GM18507 (cell line): Measurements from ENCODE around the gene GSTA4.

ENCODE experiments used
- DNase-seq: peaks from one replicate; pipeline ENCODE4 v3.0.0; 2011; ENCODE audit warnings: low read depth; ENCODE audit not compliant: insufficient read length; ENCODE audit errors: extremely low spot score
- FAIRE-seq: peaks from 2 replicates; lab custom pipeline; 2011; peaks lifted over from hg19 to GRCh38; lab: Jason Lieb, UNC

Gene GSTA4, protein sequence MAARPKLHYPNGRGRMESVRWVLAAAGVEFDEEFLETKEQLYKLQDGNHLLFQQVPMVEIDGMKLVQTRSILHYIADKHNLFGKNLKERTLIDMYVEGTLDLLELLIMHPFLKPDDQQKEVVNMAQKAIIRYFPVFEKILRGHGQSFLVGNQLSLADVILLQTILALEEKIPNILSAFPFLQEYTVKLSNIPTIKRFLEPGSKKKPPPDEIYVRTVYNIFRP

DNA sequence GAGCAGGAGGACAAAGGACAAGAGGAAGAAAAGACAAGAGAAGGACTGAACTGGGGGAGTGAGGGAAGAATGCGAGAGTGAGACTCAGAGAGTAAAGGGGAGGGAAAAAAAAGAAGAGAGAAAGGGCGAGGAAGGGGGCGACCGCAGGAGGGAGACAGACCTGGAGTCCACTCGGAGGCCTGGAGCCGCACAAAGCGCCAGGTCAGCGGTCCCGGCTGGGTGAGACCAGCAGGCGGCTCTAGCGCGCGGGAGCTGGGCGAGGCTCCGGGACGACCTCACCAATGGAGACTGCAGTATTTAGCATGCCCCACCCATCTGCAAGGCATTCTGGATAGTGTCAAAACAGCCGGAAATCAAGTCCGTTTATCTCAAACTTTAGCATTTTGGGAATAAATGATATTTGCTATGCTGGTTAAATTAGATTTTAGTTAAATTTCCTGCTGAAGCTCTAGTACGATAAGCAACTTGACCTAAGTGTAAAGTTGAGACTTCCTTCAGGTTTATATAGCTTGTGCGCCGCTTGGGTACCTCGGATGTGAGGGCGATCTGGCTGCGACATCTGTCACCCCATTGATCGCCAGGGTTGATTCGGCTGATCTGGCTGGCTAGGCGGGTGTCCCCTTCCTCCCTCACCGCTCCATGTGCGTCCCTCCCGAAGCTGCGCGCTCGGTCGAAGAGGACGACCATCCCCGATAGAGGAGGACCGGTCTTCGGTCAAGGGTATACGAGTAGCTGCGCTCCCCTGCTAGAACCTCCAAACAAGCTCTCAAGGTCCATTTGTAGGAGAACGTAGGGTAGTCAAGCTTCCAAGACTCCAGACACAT, at the start of gene GSTA4:
Gene GSTA4, minus strand, starts transcription at position 196 of the 824 bp plus-strand sequence. CDS start 1,041 bp downstream, outside the sequence.
- DNase-seq, result peak; percentile 93
- FAIRE-seq, result peak; percentile 91

DNA sequence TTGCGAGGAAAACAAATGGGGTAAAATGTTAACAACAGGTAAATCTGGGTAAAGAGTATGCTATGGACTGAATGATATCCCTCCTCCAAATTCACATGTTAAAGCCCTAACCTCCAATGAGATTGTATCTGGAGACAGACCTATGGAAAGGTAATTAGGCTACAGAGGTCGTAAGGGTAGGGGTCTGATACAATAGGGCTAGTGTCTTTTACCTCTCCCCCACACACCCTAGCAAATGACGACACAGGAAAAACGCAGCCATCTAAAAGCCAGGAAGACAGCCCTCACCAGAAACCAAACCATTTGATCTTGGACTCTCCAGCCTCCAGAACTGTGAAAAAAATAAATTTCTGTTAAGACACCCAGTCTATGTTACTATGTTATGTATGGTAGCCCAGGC, 49.5 kb upstream of the GSTA4 start:
- FAIRE-seq, result no peak
- DNase-seq, result no peak

DNA sequence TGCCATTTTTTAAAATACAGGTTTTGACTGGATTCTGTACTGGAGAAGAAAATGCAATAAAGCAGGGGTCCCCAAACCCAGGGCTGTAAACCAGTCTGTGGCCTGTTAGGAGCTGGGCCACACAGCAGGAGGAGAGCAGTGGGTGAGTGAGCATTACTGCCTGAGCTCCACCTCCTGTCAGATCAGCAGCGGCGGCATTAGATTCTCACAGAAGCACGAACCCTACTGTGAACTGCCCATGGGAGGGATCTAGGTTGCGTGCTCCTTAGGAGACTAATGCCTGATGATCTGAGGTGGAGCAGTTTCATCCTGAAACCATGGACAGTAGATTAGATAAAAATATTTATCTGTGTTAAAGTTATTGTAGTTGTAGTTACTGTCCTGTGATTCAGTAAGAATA, 49.0 kb upstream of the GSTA4 start:
- no peak for FAIRE-seq
- DNase-seq, result no peak

DNA sequence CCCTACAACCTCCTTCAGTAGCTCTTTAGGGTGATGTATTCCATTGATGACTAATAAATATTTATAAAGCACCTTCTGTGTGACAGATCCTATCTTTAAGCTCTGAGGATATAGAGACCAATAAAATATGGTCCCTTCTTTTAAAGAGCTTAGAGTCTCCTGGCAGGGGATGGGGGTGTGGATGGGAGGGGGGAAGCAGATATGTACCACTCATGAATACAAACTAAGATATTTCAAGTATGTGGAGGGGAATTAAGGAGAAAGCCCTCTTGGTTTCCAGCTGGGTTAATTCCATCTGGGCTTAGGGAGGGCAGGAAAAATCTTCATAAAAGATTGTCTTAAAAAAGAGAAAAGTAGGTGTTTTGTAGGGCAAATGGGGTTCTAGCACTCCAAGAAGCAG, 48.5 kb upstream of the GSTA4 start:
- no peak for FAIRE-seq
- no peak for DNase-seq

DNA sequence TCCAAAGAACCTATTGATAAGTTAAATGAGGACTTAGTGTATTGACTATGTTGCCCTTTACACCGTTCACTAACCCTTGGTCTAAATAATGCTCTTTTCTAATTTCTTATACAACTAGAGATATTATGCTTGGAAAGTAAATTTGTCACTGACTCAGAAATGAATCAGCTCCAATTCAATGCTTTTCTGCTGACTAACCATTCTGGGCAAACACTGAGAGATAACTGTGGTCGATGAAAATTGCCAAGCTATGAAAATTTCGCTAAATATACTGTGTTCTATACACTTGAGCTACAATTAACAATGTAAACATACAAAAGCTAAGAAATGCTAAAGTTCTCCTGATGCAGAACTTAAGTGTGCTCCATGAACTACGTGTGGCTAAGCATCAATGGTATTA, 47.0 kb upstream of the GSTA4 start:
- FAIRE-seq, result no peak
- no peak for DNase-seq

DNA sequence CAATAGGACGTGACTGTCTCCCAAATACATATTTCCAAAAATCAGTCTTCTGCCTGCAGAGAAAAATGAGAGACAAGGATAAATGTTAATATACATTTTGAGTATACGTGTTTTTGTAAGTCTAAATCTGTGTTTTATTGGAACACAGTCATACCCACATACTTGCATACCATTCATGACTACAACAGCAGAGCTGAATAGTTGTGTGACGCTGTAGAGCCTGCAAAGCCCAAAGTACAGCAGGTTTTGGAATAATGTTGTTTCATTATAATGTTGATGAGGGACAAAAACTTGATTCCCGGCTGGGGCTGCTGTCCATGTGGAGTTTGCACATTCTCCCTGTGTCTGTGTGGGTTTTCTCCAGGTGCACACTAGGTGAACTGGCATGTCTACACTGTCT, 46.3 kb upstream of the GSTA4 start:
- DNase-seq, result no peak
- FAIRE-seq, result no peak

DNA sequence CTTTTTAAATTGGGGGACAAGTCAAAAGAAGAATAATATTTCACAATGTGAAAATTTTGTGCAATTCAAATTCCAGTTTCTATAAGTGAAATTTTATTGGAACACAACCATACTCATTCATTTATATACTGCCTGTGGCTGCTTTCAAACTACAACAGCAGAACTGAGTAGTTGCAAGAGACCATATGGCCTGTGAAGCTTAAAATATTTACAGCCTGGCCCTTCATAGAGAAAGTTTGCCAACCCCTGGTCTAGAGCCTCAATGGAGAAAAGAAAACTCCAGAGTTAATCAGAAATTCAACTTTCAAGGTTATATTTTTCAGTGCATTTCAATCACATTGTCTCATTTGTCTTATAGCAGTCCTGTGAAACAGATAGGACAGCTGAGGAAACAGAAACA, 43.5 kb upstream of the GSTA4 start:
- no peak for DNase-seq
- FAIRE-seq, result no peak

DNA sequence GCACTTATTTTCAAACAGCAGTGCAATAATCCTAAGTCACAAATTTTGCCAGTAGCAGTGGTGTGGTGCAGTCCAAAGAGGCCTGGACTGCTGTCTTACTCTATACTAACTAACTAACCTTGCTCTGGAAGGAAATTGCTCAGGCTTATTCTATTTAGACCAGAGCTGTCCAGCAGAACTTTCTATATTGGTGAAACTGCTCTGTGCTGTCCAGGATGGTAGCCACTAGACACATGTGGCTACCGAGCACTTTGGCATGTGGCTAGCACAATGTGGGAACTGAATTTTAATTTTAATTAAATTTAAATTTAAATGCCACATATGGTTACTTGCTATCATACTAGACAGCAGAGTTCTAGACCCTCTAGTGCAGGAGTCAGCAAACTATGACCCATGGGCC, 43.1 kb upstream of the GSTA4 start:
- FAIRE-seq (no peak), DNase-seq (no peak)

DNA sequence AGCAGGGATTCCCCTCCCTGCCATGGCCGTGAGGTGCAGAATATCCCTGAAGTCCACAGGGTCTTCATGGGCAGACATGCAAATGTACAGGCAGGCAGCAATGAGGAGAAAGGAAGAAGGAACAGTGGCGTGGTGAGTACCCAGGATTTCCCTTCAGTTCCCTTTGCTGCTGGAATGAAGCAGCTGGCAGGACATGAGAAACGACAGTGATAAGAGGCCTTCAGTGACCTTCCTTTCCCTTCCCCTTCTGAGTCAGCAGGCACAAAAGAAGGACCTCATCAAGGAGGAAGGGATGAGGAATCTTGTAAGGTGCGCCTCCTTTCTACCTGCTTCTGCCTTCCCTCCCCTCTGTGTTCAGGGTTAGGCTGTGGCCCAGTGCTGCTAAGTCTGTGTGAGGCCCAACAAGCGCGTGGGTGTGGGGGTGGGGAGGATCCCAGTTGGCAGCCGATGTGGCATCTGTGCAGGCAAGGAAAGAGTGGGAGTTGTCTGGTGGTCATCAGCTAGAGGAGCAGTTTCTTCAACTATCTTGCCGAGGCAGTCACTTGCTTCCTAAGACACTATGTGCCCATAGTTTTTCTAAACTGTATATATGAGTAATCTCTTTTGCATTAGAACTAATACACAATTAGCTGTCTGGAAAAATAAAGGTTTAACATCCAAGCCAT, 40.6 kb upstream of the GSTA4 start:
- DNase-seq (no peak), FAIRE-seq (no peak)

DNA sequence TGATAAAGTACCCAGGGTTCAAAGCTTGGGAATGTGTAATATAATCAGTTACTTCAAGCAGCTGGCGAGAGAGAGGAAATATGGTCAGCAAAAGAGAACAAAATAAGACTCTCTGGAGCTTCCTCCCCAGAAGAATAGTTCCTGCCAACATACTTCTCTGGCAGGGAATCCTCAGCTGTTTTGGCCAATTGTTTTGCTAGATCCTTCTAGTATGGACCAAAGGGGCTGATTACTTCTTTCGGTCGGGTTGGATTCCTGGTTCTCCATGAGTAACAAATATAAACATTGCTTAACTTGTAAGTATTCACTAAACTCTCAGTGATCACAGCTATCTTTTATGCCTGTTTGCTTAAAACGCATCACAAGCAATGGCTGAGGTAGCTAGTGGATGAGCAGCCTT, 38.7 kb upstream of the GSTA4 start:
- DNase-seq (no peak), FAIRE-seq (no peak)

DNA sequence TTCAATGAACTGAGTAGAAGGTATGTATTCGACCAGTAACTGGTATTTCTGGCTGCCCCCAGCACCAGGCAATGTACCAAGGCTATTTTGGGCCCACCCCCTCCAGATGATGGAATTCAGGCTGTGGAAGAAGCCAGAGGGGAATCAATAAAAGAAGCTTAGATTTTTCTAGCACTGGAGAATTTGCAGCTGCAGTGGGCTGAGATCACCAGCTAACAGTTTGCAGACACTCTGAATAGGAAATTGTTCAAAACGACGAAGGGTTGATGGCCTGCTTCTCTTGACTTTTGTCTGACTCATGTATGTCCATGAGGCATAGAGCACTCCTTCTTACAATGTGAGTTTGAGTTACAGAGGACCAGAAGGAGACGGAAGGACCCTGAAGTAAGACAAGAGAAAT, 37.8 kb upstream of the GSTA4 start:
- no peak for DNase-seq
- no peak for FAIRE-seq

DNA sequence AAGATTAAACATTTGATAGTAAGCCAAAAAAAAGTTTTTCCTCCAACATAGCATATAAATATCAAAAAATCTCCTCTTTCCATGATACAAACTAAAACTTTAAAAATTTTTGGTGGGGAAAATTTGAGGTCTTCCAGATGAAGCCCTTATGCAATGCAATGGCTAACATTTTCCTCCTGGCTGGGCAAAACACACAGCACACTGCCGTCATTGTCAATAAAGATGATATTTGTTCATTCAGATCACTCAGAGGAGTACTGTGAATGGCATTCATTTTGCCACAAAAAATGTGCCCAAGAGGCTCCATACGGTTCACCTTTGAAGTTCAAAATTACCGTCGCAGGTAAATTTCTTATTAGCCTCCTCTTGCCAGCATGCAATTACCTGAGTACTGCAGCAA, 36.2 kb upstream of the GSTA4 start:
- DNase-seq (no peak), FAIRE-seq (no peak)

DNA sequence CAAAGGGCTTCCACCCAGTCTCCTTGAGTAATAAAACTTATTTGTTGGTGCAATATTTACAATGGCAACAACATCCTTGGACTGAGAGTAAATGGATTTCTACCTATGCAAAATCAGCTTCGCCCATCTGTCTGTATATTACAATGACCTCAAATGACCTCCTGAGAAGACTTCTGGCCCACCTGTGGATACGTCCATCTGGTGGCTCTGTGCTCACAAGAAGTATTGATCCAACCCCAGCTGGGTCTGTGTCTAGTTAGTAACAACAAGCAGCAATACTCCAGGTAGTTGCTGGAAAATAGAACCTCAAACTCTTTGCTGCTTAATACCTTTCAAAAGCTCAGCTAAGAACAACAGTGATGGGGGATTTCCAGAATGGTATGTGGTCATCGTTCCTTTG, 34.7 kb upstream of the GSTA4 start:
- DNase-seq (no peak), FAIRE-seq (no peak)

DNA sequence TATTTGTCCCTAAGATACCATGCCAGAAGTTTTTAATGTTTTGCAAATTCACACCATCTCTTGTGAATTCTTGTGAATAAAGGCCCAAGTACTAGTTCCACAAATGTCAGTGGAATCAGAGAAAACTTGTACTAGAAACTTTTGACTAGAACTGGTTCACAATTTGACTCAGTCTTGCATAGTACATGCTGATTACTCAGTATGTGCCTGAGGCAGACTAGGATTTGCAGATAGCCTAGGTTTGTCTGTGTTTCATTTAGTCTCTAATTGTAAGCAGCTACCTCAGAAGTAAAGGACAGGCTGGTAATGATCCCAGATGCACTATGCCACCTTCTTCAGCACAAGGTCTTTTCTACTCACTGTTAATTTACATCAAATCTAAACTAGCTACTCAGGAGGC, 34.2 kb upstream of the GSTA4 start:
- FAIRE-seq, result no peak
- no peak for DNase-seq

DNA sequence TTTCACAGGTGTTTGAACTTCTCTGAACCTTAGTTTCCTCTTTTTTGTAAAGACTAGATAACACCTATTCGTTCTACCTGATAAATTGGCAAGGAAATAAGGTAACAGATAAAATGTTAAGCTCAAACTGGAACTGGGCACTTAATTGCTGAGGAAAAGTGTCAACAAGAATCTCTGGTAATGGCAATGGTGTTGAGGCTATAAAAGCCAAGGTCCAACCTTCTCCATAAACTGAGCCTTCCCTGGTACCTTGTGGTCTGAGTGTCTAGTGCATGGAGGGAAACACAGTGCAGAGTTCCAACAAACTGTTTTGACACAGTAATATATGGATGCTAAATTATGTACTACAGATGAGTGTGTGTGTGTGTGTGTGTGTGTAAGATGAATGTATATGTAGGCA, 33.4 kb upstream of the GSTA4 start:
- no peak for FAIRE-seq
- no peak for DNase-seq

DNA sequence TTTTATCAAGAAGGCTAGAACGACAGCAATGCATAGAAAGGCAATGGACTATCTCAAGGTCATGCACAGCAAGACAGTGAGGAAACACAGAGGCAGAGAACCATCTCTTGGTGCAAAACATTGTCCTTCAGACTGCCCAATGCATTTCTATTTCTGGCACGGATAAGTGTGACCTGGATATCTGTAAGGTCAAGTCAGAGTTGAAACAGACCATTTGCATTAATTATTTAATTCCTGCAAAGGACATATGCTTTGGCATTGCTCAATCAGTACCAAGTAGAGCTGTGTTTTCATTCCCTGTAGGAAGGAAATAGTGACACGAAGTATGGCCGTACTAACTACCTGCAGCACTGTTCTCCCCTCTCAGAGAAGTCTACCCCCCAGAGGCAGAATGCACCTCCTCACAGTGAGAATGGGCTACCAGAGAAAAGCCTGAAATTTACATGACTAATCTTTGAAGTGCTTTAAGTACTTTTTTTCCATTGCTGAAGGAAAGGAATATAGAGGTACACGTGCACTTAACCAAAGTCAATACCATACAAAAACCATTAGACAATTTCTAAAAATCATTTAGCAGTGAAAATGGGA, 32.1 kb upstream of the GSTA4 start:
- no peak for FAIRE-seq
- DNase-seq, result no peak

DNA sequence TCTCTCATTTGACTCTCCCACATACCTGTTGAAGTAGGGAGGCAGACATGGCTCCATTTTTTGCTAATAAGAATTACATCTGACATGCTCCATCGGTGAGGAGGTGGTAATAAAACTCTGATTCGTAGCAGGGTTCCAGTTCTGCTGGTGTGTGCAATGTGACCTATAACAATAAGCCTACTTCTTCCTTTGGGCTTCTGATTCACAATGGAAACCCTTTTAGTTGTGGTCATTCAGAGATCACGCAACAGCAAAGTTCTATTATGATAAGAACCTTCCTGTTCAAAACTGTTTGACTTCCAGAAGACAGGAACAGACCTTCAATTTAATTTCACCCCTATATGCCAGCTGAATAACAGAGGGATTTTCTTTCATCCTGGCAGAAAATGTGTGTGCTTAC, 31.4 kb upstream of the GSTA4 start:
- FAIRE-seq, result no peak

DNA sequence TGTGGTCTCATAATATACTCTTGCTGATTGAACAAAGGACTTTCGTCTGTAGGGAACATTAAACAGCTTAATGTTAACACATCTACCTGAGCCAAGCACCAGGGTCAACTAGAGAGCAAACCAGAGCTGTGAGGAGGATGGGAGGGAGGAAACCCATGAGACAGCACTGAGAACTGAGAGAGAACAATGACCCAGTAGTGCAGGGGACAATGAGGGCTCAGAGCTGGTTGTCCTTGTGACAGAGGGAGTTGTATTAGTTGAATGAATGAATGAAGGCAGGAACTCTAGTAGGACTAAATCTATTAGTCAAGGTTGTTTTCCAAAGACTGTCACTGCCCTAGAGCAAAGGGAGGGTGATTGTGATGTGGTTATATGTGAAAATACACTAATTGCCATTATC, 28.2 kb upstream of the GSTA4 start:
- FAIRE-seq (no peak), DNase-seq (no peak)

More for the DNA sequence above, 31.4 kb upstream of the GSTA4 start:
- no peak for DNase-seq

DNA sequence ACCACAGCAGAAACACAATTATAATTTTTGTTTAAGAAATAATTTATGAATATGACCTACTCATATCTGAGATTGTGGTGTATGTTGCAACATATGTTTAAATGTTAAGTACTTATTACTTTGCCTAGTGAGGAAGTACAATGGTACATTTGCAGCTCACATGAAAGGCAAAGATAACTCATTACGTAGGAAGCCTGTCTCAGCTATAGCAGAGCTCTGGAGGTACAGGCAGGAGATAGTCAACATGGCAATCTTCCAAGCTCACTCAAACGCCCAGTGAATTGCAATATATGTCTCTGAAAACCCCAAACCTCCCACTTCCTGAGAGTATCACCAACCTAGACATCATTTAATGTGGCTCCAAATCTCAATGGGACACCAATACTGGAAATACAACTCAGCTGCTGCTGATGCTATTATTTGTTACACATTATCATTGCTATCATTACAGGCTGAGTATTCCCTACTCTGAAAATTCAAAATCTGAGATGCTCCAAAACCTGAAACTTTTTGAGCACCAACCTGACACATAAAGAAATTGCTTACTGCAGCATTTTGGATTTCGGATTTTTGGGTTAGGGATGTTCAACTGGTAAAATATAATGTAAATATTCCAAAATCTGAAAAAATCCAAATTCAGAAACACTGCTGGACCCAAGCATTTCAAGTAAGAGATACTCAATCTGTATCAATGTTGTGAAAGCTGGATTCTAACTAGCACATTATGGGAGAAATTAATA, 25.1 kb upstream of the GSTA4 start:
- DNase-seq, result no peak
- FAIRE-seq, result no peak

DNA sequence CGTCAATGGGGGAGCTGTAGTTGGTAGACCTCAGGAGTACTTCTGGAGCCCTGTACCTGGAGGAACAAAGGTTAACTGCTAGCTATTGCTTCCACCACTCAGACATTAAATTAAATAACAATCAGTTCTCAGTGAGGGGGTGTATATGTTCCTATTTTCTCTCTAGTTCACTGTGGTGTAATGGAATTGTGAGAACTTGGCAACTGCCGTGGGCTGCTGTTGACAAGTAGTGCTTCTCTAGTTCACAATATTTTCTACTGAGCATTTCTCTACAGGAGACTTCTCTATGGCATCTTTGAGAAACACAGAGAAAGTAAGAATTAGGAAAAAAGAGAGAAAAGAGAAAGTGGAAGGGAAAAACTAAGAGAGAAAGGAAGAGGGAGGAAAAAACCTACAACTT, 23.4 kb upstream of the GSTA4 start:
- FAIRE-seq (no peak), DNase-seq (no peak)
